ENCODE measurements around the gene TRDMT1.

DNA sequence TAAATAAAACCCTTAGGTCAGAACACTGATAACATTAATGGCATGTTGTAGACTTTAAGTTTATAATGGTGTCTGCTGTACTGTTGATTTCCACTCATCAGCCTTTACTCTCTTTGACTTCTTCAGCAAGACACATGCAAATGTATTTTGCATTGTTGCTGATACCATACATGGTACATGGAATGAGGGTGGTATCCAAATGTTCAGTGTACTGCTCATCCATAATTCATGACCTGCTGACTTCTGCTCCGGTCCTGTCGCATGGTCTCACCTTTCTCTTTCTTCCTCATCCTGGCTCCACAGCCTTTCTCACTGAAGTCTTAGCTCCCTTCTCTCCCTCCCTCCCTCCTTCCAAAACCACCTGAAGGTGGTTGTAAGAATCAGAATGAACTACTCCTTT is 67.2 kb downstream of the TRDMT1 start:
- TF ChIP-seq, protein P1, sequence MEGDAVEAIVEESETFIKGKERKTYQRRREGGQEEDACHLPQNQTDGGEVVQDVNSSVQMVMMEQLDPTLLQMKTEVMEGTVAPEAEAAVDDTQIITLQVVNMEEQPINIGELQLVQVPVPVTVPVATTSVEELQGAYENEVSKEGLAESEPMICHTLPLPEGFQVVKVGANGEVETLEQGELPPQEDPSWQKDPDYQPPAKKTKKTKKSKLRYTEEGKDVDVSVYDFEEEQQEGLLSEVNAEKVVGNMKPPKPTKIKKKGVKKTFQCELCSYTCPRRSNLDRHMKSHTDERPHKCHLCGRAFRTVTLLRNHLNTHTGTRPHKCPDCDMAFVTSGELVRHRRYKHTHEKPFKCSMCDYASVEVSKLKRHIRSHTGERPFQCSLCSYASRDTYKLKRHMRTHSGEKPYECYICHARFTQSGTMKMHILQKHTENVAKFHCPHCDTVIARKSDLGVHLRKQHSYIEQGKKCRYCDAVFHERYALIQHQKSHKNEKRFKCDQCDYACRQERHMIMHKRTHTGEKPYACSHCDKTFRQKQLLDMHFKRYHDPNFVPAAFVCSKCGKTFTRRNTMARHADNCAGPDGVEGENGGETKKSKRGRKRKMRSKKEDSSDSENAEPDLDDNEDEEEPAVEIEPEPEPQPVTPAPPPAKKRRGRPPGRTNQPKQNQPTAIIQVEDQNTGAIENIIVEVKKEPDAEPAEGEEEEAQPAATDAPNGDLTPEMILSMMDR (conservative IDR thresholded peaks at IDR 0.05 in 1 of 2, IDR thresholded peaks at IDR 0.05 in 1 of 2; ENCODE audit: low read depth in 1 of 2, low read length in 2 of 2) = no peak
- TF ChIP-seq EZH2 (IDR thresholded peaks at IDR 0.05; ENCODE audit: low read length, missing control alignments) = no peak
